ENCODE results near the gene ENTPD5.
A peak's percentile ranks its signal among the peaks of the same experiment; 100 is the strongest.
"Not testable (repeated sequence)": the region's sequence is repeated elsewhere in the genome, so short reads cannot be mapped to it uniquely, and the experiment has no call there.

The ENTPD5 gene

GRCh38 chr14:73998726-73999125 lies 20.4 kb downstream of the ENTPD5 start:
- DNase-seq, result no peak

DNA sequence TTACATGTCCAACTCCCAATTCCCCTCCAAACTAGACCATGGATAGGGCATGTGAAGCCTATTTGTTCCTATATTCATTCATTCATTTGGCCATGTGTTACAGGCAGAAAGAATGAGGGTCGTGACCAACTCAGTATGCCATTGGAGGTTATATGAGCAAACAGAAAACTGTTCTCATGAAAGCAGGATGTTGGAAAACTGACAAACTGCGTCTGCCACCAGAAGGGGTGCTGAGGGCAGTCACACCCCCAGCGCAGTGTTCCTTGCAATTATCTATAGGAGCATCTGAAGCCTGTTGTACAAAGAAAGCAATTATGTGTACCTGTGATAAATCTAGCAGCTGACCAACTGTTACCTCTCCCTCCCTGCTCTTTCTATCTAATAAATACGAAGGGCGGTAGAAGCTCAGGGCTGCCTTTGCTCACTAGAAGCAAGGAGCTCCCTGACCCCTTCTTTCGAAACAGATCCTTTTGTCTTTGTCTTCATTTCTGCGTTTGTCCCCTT lies 21.1 kb downstream of the ENTPD5 start:
- no peak for DNase-seq

GRCh38 chr14:73997108-73997943 lies 21.8 kb downstream of the ENTPD5 start:
- no peak for DNase-seq

DNA sequence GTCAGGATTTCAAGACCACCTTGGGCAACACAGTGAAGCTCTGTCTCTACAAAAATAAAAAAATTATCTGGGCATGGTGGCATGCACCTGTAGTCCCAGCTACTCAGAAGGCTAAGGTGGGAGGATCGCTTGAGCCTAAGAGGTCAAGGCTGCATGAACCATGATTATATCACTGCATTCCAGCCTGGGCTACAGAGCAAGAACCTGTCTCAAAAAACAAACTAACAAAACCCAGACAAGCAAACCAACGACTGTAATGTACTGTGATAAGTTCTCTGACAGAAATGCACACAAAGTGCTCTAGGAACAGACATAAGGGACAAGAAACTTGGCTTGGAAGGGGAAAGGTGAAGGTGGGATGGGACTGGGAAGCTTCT lies 22.4 kb downstream of the ENTPD5 start:
- no peak for DNase-seq

- no peak for DNase-seq
These were observed 23.1 kb downstream of the ENTPD5 start for GRCh38 chr14:73995977-73996378.

- DNase-seq, result not testable (repeated sequence)
These were observed 24.2 kb downstream of the ENTPD5 start for GRCh38 chr14:73994926-73995325.

DNA sequence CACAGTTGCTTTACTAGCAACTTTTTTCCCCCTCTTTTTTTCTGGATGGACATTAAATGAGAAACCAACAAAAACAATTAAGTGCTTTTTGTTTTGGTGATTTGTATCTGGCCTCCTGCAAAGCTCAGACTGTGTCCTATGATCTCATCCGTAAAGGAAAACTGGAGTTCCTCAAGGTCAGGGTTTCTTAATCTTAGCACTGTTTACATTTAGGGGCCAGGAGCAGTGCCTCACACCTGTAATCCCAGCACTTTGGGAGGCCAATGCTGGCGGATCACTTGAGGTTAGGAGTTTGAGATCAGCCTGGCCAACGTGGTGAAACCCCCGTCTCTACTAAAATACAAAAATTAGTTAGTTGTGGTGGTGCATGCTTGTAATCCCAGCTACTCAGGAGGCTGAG lies 28.0 kb downstream of the ENTPD5 start:
- DNase-seq, result no peak

DNA sequence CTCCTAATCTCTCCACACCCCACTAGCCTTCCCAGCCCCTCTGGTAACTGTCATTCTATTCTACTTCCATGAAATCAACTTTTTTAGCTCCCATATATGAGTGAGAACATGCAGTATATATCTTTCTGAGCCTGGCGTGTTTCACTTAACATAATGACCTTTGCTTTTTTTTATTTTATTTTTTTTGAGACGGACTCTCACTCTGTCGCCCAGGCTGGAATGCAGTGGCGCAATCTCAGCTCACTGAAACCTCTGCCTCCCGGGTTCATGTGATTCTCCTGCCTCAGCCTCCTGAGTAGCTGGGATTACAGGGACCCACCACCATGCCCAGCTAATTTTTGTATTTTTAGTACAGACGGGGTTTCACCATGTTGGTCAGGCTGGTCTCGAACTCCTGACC lies 30.4 kb downstream of the ENTPD5 start:
- not testable (repeated sequence) for DNase-seq

- no peak for DNase-seq
These were observed 31.0 kb downstream of the ENTPD5 start for GRCh38 chr14:73988065-73988464.

GRCh38 chr14:73977896-73978295 lies 41.2 kb downstream of the ENTPD5 start:
- DNase-seq, result no peak

DNA sequence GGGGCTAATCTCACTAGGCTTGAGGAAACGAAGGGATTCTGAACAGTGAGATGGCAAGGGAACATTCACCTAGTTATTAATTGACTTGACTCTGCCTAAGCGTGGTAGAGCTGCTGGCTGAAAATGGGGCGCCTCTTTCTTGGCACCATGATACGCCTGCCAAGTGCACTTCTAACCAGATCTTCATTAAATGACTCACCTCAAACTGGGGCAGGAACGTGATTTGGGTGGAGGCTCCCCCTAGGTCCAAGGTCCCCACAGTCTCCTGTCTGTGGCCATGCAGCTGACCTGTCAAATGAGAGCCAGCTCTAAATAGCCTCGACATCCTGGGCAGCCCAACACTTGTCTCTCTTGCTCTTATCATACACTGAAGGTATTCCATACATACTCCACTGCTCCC lies 43.0 kb downstream of the ENTPD5 start:
- DNase-seq, result no peak

DNA sequence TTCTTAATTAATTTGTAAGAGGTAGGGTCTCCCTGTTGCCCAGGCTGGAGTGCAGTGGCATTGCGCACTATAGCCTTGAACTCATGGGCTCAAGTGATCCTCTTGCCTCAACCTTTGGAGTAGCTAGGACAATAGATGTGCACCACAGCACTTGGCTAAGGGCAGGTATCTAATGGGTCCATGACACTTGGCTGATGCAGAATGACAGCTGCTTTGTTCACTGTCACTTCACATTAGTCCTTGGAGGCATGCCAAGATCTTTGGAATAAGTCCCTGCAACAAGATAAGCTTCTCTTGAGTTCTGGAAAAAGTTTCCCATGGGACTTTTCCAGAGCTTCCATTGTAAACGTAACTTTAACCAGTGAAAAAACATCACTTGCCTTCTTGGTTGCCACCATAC lies 45.6 kb downstream of the ENTPD5 start:
- DNase-seq, result no peak

GRCh38 chr14:73968885-73969284 lies 50.2 kb downstream of the ENTPD5 start:
- no peak for DNase-seq

GRCh38 chr14:73965216-73965615 lies 53.9 kb downstream of the ENTPD5 start:
- DNase-seq, result no peak

GRCh38 chr14:73961192-73961591 lies 57.9 kb downstream of the ENTPD5 start:
- DNase-seq, result no peak

GRCh38 chr14:73958591-73958990 lies 60.5 kb downstream of the ENTPD5 start:
- DNase-seq, result no peak

- DNase-seq, result no peak
These were observed 63.4 kb downstream of the ENTPD5 start for GRCh38 chr14:73955674-73956073.

DNA sequence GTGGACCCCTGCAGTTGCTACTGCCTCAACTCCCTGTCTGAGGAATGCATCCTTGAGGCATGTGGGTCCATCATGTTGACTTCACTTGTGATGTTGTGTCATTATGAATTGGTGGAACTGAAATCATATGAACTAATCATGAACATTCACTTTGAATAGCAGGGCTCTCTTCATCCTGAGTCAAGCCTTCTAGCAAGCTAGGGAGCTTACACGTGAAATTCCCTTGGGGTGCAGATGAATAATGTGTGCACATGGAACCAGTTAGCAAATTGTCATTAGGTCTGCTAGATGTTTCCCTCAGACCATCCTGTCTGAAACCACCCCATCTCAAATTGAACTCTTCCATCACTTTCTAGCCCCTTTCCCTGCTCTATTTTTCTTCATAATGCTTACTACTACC lies 65.4 kb downstream of the ENTPD5 start:
- no peak for DNase-seq

DNA sequence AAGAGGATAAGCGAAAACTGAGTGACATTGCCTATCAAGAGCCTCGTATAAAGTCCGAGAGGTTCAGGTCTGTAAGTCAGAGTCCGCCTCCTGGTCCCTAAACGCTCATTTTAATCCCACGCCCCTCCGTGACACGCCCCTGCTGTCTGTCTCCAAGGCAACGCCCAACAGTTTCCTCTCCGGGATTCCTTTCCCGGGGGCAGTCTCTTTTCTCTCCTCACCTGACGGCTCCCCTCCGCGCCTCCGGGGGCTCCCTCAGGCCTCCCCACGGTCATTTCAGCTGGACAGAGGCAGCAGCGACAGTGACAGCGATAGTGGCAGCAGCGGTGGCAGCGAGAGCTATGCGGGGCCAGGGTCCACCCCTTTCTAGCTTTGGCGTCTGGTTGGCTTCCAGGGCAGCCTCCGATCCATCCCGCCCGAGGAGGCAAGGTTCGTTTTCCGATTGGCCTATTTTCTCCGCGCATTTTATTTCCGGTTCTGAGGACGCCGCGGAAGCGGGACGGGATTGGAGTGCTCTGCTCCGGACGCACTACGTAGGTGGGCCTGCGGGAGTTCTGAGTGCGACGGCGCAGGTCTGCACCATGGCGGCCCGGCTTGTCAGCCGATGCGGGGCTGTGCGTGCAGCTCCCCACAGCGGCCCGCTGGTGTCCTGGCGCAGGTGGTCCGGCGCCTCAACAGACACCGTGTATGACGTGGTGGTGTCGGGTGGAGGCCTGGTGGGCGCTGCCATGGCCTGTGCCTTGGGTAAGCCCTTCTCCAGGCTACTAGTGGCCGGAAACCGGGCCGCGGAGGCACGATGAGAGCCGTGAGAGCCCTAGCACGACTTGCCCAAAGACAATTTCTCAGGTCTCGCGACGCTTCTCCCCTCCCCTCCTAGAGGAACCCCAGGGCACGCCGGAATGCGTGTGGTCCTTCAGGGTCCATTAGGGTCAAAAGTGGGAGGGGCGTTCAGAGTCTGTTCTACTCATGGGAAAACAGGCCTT lies 69.0 kb downstream of the ENTPD5 start, which contains the start of the genes COQ6 and FAM161B:
TSS of gene COQ6 (plus strand) at position 551 of the 983 bp plus-strand sequence. CDS start at position 582, 31 bp downstream.
TSS of gene FAM161B (minus strand) at position 343 of the 983 bp plus-strand sequence. CDS start at position 275, 68 bp downstream.
- DNase-seq, result peak; percentile 95

DNA sequence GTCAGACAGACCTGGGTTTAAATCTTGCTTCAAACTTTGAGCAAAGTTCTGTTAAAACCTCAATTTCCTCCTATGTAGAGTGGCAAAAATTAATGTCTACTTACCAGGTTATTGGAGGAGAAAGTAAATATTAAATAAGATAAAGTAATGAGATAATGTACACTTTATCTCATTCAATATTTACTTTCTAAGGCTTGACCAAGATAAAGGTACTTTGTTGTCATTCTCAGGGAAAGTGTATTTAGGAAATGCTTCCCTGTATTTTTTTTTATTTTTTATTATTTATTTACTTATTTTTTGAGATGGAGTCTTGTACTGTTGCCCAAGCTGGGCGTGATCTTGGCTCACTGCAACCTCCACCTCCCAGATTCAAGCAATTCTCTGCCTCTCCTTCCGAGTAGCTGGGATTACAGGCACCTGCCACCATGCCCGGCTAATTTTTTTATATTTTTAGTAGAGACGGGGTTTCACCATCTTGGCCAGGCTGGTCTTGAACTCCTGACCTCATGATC lies 73.9 kb downstream of the ENTPD5 start:
- DNase-seq, result no peak

DNA sequence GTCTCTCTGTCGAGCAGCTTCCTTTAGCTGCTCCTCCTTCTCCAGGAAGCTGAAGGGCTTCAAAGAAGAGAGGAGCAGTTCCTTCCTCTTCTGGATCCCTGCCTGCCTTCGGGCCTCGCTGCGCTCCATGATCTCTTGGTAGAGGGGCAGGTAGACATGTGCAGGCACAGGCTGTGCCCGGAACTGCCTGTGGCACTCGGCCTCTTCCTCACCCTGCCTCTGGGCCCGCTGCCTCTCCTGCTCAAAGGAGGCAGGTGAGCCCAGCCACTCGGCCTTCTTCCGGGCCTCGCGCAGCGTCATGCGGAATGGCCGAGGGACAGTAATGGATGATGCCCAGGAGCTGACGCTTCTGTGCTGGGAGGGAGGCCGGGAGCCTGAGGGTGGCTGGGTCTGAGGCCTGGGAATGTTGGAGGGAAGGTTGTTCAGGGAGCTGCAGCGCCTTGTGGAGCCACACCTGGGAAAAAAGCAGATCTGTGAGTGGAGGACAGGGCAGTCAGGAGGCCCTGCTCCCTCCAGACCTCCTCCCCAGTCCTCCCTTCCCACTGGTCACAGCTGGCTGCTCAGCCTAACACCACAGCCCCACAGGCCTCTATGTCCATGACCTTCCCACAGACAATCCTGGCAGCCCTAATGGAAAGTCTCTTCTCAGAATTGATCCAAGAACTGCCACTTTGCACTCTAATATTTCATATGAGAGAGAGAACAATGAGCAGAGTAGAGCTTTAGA lies 74.5 kb downstream of the ENTPD5 start:
- DNase-seq, result no peak

- no peak for DNase-seq
These were observed 76.0 kb downstream of the ENTPD5 start for GRCh38 chr14:73943083-73943482.

Data from stimulated activated CD4-positive, alpha-beta T cell treated with anti-CD3 and anti-CD28 coated beads, Interleukin-1b, Interleukin-23, amount 100 ng/mL, for 48 hours (primary cell).